ENCODE results near the gene SIT1. TPM values are rescaled to one million over a fixed set of nuclear protein-coding genes. Genes with fewer than 3 reads are reported as not detected.

Gene SIT1
- total RNA-seq, 1 experiment from 2014 or later = 97.6 TPM

DNA sequence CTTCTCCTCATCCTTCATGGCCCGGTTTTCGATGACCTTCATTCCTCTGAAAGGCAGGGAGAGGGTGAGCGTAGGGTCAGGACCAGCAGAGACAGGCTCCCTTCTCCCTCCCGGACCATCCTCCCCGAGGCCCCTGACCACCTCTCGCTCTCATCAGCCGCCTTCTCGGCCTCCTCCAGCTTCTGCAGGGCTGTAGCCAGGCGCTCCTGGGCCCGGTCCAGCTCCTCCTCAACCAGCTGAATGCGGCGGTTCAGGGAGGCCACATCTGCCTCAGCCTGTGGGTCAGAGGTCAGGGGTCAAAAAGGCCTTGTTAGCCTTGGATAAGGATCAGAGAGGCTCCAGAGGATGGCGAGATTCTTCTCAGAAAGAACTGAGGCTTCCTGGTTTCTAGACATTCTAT, 34.8 kb upstream of the SIT1 start:
- Histone ChIP-seq H3K9me3 (ENCODE audit: low read length) (no peaks in the 10 kb centered on the region), H3K4me3 (ENCODE audit: low read length) (no peak overlapping the region), H3K4me2 (ENCODE audit: low read depth, low read length, poor library complexity, severe bottlenecking) (no peak overlapping the region), H3K79me2 (ENCODE audit: low read length) (no peaks in the 10 kb centered on the region), H3K36me3 (ENCODE audit: insufficient read depth, low read length) (no peaks in the 10 kb centered on the region), H3K27ac (ENCODE audit: low read length) (no peak overlapping the region), H3K9me2 (replicated peaks; ENCODE audit: insufficient read depth, low read length) (no peaks in the 10 kb centered on the region), H3K9ac (ENCODE audit: low read length) (no peak overlapping the region), H2AFZ (ENCODE audit: low read length) (no peak overlapping the region), H4K20me1 (ENCODE audit: insufficient read depth, low read depth, low read length) (no peaks in the 10 kb centered on the region), H3K4me1 (ENCODE audit: low read length) (peaks cover 9% of the 10 kb centered on the region), H3K27me3 (ENCODE audit: low read length) (no peaks in the 10 kb centered on the region)
- DNase-seq = no peak

DNA sequence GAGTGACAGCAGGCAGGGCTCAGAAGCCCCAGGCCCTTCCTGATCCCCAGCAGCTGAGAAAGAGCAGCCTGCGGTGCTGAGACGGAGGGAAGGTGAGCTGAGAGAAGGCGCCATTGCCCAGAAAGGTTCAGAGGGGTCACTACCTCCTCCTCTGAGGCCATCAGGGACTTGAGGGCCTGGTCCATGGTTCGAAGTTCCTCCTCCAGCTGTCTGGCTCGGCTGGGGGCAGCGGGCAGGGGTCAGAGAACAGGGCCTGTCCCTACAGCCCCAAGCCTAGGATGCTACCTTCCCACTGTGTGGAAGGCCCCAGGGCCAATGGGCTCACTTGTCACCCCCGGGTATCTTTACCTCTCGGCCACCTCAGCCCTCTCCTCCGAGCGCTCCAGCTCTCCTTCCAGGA, 34.2 kb upstream of the SIT1 start:
- no peak overlapping the region for H3K4me2 ChIP-seq (ENCODE audit: low read depth, low read length, poor library complexity, severe bottlenecking)
- no peaks in the 10 kb centered on the region for H4K20me1 ChIP-seq (ENCODE audit: insufficient read depth, low read depth, low read length)
- no peak for DNase-seq
- H3K27me3 ChIP-seq (ENCODE audit: low read length) = no peaks in the 10 kb centered on the region
- H3K27ac ChIP-seq (ENCODE audit: low read length) = no peak overlapping the region
- no peaks in the 10 kb centered on the region for H3K9me3 ChIP-seq (ENCODE audit: low read length)
- H3K79me2 ChIP-seq (ENCODE audit: low read length) = no peaks in the 10 kb centered on the region
- H3K4me1 ChIP-seq (ENCODE audit: low read length) = peaks cover 15% of the 10 kb centered on the region
- no peaks in the 10 kb centered on the region for H3K36me3 ChIP-seq (ENCODE audit: insufficient read depth, low read length)
- H3K9ac ChIP-seq (ENCODE audit: low read length) = no peak overlapping the region
- no peak overlapping the region for H3K4me3 ChIP-seq (ENCODE audit: low read length)
- H2AFZ ChIP-seq (ENCODE audit: low read length) = no peak overlapping the region
- no peaks in the 10 kb centered on the region for H3K9me2 ChIP-seq (replicated peaks; ENCODE audit: insufficient read depth, low read length)

DNA sequence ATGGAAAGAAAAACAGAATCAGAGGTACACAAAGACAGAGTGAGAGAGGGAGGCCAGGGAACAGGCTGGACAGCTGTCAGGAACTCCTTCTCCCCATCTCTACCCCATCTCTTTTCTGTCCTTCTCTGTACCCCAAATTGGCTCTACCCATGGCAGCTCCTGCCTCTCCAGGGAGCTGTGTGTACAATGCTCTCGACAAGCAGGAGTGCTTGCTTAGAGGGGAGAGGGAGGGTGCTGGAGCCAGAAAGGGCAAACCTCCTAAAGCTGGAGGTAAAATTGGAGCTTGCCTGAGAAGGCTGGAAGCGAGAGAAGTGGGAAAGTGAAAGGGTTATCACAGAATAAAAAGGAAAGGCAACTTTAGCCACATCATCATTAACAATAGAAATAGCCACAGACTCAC, 32.6 kb upstream of the SIT1 start:
- H3K27me3 ChIP-seq (ENCODE audit: low read length) = no peaks in the 10 kb centered on the region
- no peak overlapping the region for H3K27ac ChIP-seq (ENCODE audit: low read length)
- no peak overlapping the region for H3K4me3 ChIP-seq (ENCODE audit: low read length)
- H3K4me2 ChIP-seq (ENCODE audit: low read depth, low read length, poor library complexity, severe bottlenecking) = no peak overlapping the region
- no peaks in the 10 kb centered on the region for H3K9me3 ChIP-seq (ENCODE audit: low read length)
- no peaks in the 10 kb centered on the region for H3K79me2 ChIP-seq (ENCODE audit: low read length)
- no peak for DNase-seq
- H3K9ac ChIP-seq (ENCODE audit: low read length) = no peak overlapping the region
- no peaks in the 10 kb centered on the region for H3K36me3 ChIP-seq (ENCODE audit: insufficient read depth, low read length)
- H2AFZ ChIP-seq (ENCODE audit: low read length) = no peak overlapping the region
- no peaks in the 10 kb centered on the region for H3K9me2 ChIP-seq (replicated peaks; ENCODE audit: insufficient read depth, low read length)
- no peaks in the 10 kb centered on the region for H4K20me1 ChIP-seq (ENCODE audit: insufficient read depth, low read depth, low read length)
- H3K4me1 ChIP-seq (ENCODE audit: low read length) = peaks cover 16% of the 10 kb centered on the region

DNA sequence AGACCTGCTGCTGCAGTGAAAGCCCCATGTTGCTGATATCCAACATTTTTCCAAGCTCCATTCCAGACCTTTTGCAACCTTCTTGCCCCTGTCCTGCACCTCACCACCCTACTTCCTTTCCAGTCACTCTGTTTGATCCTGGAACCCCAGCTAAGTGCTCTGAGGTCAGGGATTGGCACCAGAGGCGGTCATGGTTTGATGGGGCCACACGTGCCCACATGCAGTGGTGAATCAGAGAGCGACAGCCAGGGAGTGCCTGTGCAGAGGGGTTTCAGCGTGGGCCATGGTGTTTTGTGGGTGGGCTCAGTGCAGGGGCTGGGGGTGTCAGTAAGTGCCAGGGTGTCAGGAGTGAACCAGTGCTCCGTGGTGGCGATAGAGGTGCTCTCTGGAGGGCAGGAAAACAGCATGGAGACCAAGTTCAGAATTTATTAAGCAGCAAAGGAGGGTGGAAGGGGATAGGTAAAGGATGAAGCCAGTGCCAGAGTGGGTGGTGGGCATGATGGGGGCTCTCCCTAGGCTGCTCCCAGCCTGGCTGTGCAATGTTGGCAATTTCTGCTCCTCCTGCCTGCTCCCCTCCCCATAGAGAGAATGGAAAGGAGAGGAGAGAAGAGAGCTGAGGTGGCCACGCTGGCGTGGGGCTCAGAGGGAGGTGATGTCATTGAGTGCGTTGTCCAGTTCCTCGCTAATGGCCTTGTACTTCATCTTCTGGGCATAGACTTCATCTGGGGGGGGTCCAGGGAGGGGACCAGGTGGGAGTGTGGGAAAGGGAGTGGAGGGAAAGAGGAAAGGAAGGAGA, 32.0 kb upstream of the SIT1 start:
- Histone ChIP-seq H3K9ac (ENCODE audit: low read length) (no peak overlapping the region), H3K36me3 (ENCODE audit: insufficient read depth, low read length) (no peaks in the 10 kb centered on the region)
- no peak for DNase-seq

DNA sequence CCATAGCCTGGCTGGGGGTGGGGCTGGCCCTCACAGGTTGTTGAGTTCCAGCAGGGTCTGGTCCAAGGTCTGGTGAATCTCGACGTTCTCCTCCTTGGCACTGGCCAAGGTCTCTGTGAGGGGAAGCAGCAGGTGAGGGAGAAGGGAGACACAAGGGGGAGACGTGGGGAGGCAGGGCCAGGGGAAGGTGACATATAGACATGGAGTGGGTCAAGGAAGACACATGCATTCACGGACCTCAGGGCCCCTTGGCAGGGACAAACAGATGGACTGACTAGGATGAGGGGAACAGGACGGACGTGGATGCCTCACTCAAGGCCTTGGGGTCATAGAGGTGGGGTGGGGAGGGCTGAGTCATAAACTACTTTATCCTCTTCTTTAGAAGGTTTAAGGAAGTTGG, 31.3 kb upstream of the SIT1 start:
- Histone ChIP-seq H3K27ac (ENCODE audit: low read length) (no peak overlapping the region), H3K27me3 (ENCODE audit: low read length) (no peaks in the 10 kb centered on the region), H3K4me3 (ENCODE audit: low read length) (no peak overlapping the region), H3K4me1 (ENCODE audit: low read length) (peaks cover 15% of the 10 kb centered on the region), H3K9me3 (ENCODE audit: low read length) (no peaks in the 10 kb centered on the region), H4K20me1 (ENCODE audit: insufficient read depth, low read depth, low read length) (no peaks in the 10 kb centered on the region), H3K4me2 (ENCODE audit: low read depth, low read length, poor library complexity, severe bottlenecking) (no peak overlapping the region), H3K9me2 (replicated peaks; ENCODE audit: insufficient read depth, low read length) (no peaks in the 10 kb centered on the region), H2AFZ (ENCODE audit: low read length) (no peak overlapping the region), H3K9ac (ENCODE audit: low read length) (no peak overlapping the region), H3K79me2 (ENCODE audit: low read length) (no peaks in the 10 kb centered on the region), H3K36me3 (ENCODE audit: insufficient read depth, low read length) (no peaks in the 10 kb centered on the region)
- DNase-seq = no peak

More for the DNA sequence above, 32.0 kb upstream of the SIT1 start:
- no peaks in the 10 kb centered on the region for H3K79me2 ChIP-seq (ENCODE audit: low read length)
- no peaks in the 10 kb centered on the region for H3K27me3 ChIP-seq (ENCODE audit: low read length)
- no peak overlapping the region for H3K27ac ChIP-seq (ENCODE audit: low read length)
- peaks cover 16% of the 10 kb centered on the region for H3K4me1 ChIP-seq (ENCODE audit: low read length)
- H3K9me3 ChIP-seq (ENCODE audit: low read length) = no peaks in the 10 kb centered on the region
- no peaks in the 10 kb centered on the region for H4K20me1 ChIP-seq (ENCODE audit: insufficient read depth, low read depth, low read length)
- H3K4me3 ChIP-seq (ENCODE audit: low read length) = no peak overlapping the region
- no peaks in the 10 kb centered on the region for H3K9me2 ChIP-seq (replicated peaks; ENCODE audit: insufficient read depth, low read length)
- H2AFZ ChIP-seq (ENCODE audit: low read length) = no peak overlapping the region
- H3K4me2 ChIP-seq (ENCODE audit: low read depth, low read length, poor library complexity, severe bottlenecking) = no peak overlapping the region

DNA sequence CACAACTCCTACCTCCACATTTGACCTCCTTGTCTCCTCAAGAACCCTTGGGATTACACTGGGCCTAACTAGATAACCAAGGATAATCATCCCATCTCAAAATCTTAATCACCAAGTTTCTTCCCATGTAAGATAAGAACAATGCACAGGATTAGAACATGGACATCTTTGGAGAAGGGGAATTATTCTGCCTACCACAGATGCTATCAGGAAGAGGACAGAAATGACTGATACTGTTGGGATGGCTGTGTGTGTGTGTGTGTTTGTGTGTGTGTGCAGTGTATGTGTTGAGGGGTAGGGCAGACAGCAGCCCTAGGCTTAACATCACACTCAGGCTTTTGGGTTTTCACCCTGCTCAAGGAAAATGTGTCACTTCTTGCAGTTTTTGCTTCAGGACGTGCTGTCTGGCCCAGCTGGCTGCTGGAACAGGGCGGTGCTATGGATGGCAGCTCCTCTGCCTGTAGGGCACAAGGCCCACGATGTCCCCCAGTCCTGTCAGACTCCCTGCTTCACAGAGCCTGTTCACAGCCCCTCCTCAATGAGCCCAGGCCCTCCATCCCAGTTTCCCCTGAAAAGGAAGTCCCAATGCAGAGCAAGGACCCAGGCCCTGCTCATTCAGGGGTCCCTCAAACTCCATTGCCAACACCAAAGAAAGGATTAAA, 30.7 kb upstream of the SIT1 start:
- no peaks in the 10 kb centered on the region for H3K9me3 ChIP-seq (ENCODE audit: low read length)
- peaks cover 11% of the 10 kb centered on the region for H3K4me1 ChIP-seq (ENCODE audit: low read length)
- no peaks in the 10 kb centered on the region for H4K20me1 ChIP-seq (ENCODE audit: insufficient read depth, low read depth, low read length)
- no peak overlapping the region for H3K27ac ChIP-seq (ENCODE audit: low read length)
- H3K36me3 ChIP-seq (ENCODE audit: insufficient read depth, low read length) = no peaks in the 10 kb centered on the region
- H3K27me3 ChIP-seq (ENCODE audit: low read length) = no peaks in the 10 kb centered on the region
- H3K9ac ChIP-seq (ENCODE audit: low read length) = no peak overlapping the region
- no peak overlapping the region for H3K4me3 ChIP-seq (ENCODE audit: low read length)
- DNase-seq = no peak
- H3K79me2 ChIP-seq (ENCODE audit: low read length) = no peaks in the 10 kb centered on the region
- H2AFZ ChIP-seq (ENCODE audit: low read length) = no peak overlapping the region
- H3K4me2 ChIP-seq (ENCODE audit: low read depth, low read length, poor library complexity, severe bottlenecking) = no peak overlapping the region
- no peaks in the 10 kb centered on the region for H3K9me2 ChIP-seq (replicated peaks; ENCODE audit: insufficient read depth, low read length)

DNA sequence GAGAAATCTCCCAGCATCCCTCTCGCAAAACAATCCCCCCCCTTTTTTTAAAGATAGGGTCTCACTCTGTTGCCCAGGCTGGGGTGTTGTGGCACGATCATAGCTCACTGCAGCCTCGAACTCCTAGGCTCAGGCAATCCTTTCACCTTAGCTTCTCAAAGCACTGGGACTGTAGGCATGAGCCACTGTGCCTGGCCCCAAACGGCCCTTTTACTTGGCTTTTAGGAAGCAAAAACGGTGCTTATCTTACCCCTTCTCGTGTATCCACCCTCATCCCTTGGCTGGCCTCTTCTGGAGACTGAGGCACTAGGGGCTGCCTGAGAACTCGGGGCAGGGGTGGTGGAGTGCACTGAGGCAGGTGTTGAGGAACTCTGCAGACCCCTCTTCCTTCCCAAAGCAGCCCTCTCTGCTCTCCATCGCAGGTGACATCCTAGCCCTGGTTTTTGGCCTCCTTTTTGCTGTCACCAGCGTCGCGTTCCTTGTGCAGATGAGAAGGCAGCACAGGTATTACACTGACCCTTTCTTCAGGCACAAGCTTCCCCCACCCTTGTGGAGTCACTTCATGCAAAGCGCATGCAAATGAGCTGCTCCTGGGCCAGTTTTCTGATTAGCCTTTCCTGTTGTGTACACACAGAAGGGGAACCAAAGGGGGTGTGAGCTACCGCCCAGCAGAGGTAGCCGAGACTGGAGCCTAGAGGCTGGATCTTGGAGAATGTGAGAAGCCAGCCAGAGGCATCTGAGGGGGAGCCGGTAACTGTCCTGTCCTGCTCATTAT, 29.8 kb upstream of the SIT1 start:
- Histone ChIP-seq H3K9ac (ENCODE audit: low read length) (no peak overlapping the region), H2AFZ (ENCODE audit: low read length) (no peak overlapping the region), H3K4me2 (ENCODE audit: low read depth, low read length, poor library complexity, severe bottlenecking) (peak overlapping the region; percentile 22), H3K27me3 (ENCODE audit: low read length) (no peaks in the 10 kb centered on the region), H4K20me1 (ENCODE audit: insufficient read depth, low read depth, low read length) (no peaks in the 10 kb centered on the region), H3K79me2 (ENCODE audit: low read length) (no peaks in the 10 kb centered on the region), H3K36me3 (ENCODE audit: insufficient read depth, low read length) (no peaks in the 10 kb centered on the region), H3K4me1 (ENCODE audit: low read length) (peaks cover 11% of the 10 kb centered on the region), H3K27ac (ENCODE audit: low read length) (no peak overlapping the region), H3K9me2 (replicated peaks; ENCODE audit: insufficient read depth, low read length) (no peaks in the 10 kb centered on the region), H3K4me3 (ENCODE audit: low read length) (no peak overlapping the region), H3K9me3 (ENCODE audit: low read length) (no peaks in the 10 kb centered on the region)
- DNase-seq = peak; percentile 69

DNA sequence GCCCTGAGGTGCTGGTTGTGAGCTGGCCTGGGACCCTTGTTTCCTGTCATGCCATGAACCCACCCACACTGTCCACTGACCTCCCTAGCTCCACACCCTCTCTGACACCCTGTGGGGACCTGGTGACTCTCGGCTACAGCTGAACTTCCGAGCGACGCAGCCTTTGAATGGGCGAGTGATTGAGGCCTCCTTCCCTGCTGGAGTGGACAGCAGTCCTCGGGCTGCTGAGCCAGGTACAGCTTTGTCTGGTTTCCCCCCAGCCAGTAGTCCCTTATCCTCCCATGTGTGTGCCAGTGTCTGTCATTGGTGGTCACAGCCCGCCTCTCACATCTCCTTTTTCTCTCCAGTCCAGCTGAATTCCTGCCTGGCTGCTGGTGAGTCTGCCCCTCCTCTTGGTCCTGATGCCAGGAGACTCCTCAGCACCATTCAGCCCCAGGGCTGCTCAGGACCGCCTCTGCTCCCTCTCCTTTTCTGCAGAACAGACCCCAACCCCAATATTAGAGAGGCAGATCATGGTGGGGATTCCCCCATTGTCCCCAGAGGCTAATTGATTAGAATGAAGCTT, 29.1 kb upstream of the SIT1 start:
- Histone ChIP-seq H3K9me3 (ENCODE audit: low read length) (no peaks in the 10 kb centered on the region), H3K4me2 (ENCODE audit: low read depth, low read length, poor library complexity, severe bottlenecking) (no peak overlapping the region), H3K4me3 (ENCODE audit: low read length) (no peak overlapping the region), H3K9me2 (replicated peaks; ENCODE audit: insufficient read depth, low read length) (no peaks in the 10 kb centered on the region), H3K79me2 (ENCODE audit: low read length) (no peaks in the 10 kb centered on the region), H3K36me3 (ENCODE audit: insufficient read depth, low read length) (no peaks in the 10 kb centered on the region), H2AFZ (ENCODE audit: low read length) (no peak overlapping the region), H3K27me3 (ENCODE audit: low read length) (no peaks in the 10 kb centered on the region), H4K20me1 (ENCODE audit: insufficient read depth, low read depth, low read length) (no peaks in the 10 kb centered on the region), H3K4me1 (ENCODE audit: low read length) (peaks cover 11% of the 10 kb centered on the region), H3K9ac (ENCODE audit: low read length) (no peak overlapping the region), H3K27ac (ENCODE audit: low read length) (no peak overlapping the region)
- no peak for DNase-seq

All from Karpas-422 (cell line).